ENCODE measurements around the gene UBE2O.

The UBE2O gene

GRCh38 chr17:76345377-76345974 lies 107.5 kb downstream of the UBE2O start:
- no peak for DNase-seq (ENCODE audit: low read depth)

- DNase-seq (ENCODE audit: low read depth) = no peak
Measured at GRCh38 chr17:76343106-76343505, 109.8 kb downstream of the UBE2O start.

GRCh38 chr17:76341301-76341700 lies 111.7 kb downstream of the UBE2O start:
- DNase-seq (ENCODE audit: low read depth) = no peak
